ENCODE results near the gene FAM222A. TPM values are rescaled to one million over a fixed set of nuclear protein-coding genes. Genes with fewer than 3 reads are reported as not detected.

Gene FAM222A
- total and polyA plus RNA-seq, 2 of the 4 experiments (the other 2 are of a cell fraction) = under 0.01 to 0.32 TPM

DNA sequence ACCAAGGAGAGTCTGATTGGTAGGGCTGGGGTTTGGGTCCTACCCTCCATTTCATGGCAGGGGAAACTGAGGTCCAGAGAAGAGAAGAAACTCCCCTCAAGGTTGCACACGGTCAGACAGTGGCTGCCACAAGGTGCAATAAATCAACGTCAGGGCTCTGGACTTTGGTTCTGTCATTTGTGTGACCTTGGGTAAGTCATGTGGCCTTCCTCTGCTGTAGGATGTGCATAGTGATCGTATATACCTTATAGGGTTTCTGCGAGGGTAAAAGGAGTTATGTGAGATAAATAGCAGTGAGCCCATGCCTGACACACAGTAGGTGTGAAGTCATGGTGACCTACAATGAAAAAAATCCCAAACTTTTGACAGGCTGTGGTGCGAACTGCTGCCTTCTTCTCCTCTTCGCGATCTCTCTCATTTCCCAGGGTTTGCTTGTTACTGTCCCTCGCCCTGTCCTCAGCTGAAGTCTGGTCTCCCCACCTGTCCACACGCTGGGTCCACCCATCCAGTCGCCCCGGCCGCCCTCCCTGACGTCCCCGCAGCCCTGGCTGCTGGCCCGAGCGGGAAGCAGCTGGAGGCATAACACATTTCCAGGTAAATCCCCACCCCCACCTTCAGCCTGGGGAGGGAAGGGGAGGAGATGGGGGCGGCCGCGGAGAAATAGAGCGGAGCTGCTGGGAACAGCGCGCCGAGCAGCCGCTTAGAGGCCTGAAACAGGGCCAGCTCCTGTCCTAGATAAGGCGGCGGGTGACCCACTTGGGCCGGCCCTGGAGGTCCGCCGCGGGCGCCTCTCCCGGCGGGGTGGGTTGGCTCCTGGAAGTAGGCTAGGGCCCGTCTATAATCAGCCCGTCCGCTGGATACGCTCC, 1.8 kb upstream of the FAM222A start (continued):
- no peak for TF ChIP-seq RAD21 (IDR thresholded peaks at IDR 0.05; ENCODE audit: low read length)

DNA sequence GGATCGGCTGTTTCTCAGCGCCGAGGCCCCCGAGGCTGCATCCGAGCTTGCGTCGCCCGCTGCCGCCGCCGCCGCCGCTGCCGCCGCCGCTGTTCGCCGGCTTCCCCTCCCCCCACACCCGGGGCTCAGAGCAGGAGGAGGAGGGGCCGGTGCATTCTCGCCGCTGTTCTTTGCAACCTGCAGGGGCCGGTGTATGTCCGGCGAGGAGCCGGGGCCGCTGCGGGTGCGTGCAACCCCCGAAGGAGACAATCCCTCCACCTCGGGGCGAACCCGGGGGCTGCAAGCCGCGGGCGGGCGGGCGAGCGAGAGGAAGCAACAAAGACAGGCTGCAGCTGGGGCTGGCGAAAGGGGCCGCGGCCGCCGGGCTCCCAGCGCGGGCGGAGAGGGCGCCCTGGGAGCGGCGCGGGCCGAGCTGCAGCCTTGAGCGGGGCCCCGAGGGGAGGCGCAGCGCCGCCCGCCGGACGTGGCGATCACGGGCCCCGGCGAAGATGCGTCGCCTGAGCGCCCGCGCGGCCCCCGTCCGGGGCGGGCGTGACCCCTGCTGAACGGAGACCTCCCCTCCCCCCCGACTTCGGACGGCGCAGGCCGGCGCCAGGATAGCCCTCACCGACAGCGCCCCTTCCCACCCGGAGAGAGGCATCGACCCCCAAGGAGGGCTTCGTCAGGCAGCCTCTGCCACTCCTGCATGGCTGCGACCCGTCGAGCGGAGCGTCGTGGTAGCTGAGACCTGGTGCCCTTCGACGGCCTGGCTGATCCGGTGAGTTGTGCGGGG, 702 bp downstream of the FAM222A start:
- 0% methylated on average over 14 of the region's 96 CpGs; no CpG with 5 or more reads in 1 of the 2 experiments for WGBS, 2 experiments (ENCODE audit: extremely low coverage in 2 of 2, insufficient read length in 1 of 2)
- CTCF ChIA-PET = interaction anchor here (0.6 to 1.4 kb wide), 2 partner anchors 11 to 26 kb away, joined by 3 to 7 read pairs; no protein-coding TSS in a partner anchor
- dilution Hi-C loops (cut with HindIII; ENCODE audit: low sequenced_read_pairs, unreplicated experiment) (no loop called here), intact Hi-C loops (cut with micrococcal nuclease) (loop anchor here (5.0 kb wide), 1 partner anchor 117 kb away; no protein-coding TSS in a partner anchor), in situ Hi-C loops (cut with MboI; ENCODE audit: low sequenced_read_pairs) (no loop called here)
- peak overlapping the region; percentile 51 for H3K4me3 ChIP-seq (ENCODE audit: insufficient read depth, low read depth, low read length)
- TF ChIP-seq MAZ (IDR thresholded peaks at IDR 0.05; ENCODE audit: borderline replicate concordance, low read depth, low read length) (peak; percentile 15; the same call in 1 of the 2 replicates), RCOR1 (IDR thresholded peaks at IDR 0.05; ENCODE audit: insufficient replicate concordance, low read length) (no peak)
- TF ChIP-seq, protein P1, sequence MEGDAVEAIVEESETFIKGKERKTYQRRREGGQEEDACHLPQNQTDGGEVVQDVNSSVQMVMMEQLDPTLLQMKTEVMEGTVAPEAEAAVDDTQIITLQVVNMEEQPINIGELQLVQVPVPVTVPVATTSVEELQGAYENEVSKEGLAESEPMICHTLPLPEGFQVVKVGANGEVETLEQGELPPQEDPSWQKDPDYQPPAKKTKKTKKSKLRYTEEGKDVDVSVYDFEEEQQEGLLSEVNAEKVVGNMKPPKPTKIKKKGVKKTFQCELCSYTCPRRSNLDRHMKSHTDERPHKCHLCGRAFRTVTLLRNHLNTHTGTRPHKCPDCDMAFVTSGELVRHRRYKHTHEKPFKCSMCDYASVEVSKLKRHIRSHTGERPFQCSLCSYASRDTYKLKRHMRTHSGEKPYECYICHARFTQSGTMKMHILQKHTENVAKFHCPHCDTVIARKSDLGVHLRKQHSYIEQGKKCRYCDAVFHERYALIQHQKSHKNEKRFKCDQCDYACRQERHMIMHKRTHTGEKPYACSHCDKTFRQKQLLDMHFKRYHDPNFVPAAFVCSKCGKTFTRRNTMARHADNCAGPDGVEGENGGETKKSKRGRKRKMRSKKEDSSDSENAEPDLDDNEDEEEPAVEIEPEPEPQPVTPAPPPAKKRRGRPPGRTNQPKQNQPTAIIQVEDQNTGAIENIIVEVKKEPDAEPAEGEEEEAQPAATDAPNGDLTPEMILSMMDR (conservative IDR thresholded peaks at IDR 0.05; ENCODE audit: low read depth, low read length) = peak; percentile 25
- peak overlapping the region; percentile 95 for H2AFZ ChIP-seq (replicated peaks; ENCODE audit: low read length, poor library complexity)
- no peak overlapping the region for H4K5ac ChIP-seq (ENCODE audit: low read depth, low read length)
- H4K8ac ChIP-seq (ENCODE audit: low read depth in 2 of 2, low read length in 2 of 2) = no peak overlapping the region
- H2BK20ac ChIP-seq (ENCODE audit: low read depth, low read length) = no peak overlapping the region
- peaks cover 63% of the 10 kb centered on the region for H3K27me3 ChIP-seq (ENCODE audit: control insufficient read depth, insufficient read depth, low read length)
- H3K36me3 ChIP-seq (ENCODE audit: control insufficient read depth, insufficient read depth, low read length) = no peaks in the 10 kb centered on the region
- POLR2A ChIA-PET (ENCODE audit: unreplicated experiment) = no interaction called here
- H3K4me1 ChIP-seq (ENCODE audit: control insufficient read depth, insufficient read depth, low read length) = peaks cover 2% of the 10 kb centered on the region; the same call in 1 of the 2 replicates
- BruUV-seq (replicated peaks) = no TSS peak
- no peak overlapping the region for H2AK5ac ChIP-seq (ENCODE audit: low read depth, low read length)
- H3K9me3 ChIP-seq (ENCODE audit: control insufficient read depth, insufficient read depth, low read length) = no peaks in the 10 kb centered on the region
- no peak overlapping the region for H3K23ac ChIP-seq (ENCODE audit: low read depth, low read length)
- H2AK9ac ChIP-seq (replicated peaks; ENCODE audit: low read depth, low read length, poor library complexity) = peak overlapping the region; percentile 42
- ATAC-seq (ENCODE audit: low read depth) (peak; percentile 42), DNase-seq (peak; percentile 20)
- H4K91ac ChIP-seq (ENCODE audit: insufficient read depth, low read depth, low read length) = no peak overlapping the region
- H2BK15ac ChIP-seq (ENCODE audit: low read depth, low read length) = no peak overlapping the region
- H3K4ac ChIP-seq (ENCODE audit: low read depth, low read length) = no peak overlapping the region
- H3K9me1 ChIP-seq (ENCODE audit: insufficient read depth, low read length) = no peaks in the 10 kb centered on the region
- no peak overlapping the region for H3K27ac ChIP-seq (ENCODE audit: insufficient read depth, low read length)
- peak overlapping the region; percentile 47 for H3K4me2 ChIP-seq (ENCODE audit: low read depth, low read length)
- no peak overlapping the region for H3K56ac ChIP-seq (ENCODE audit: extremely low read depth, insufficient read depth, low read length)
- H2BK120ac ChIP-seq (ENCODE audit: low read depth, low read length) = no peak overlapping the region
- H4K20me1 ChIP-seq (ENCODE audit: insufficient read depth, low read length) = no peaks in the 10 kb centered on the region; the same call in none of the 2 replicates
- H3K14ac ChIP-seq (replicated peaks; ENCODE audit: low read depth, low read length) = no peak overlapping the region
- no peak overlapping the region for H2BK5ac ChIP-seq (ENCODE audit: low read depth, low read length, poor library complexity, severe bottlenecking)
- H3K9ac ChIP-seq (ENCODE audit: low read depth, low read length) = no peak overlapping the region
- H3K79me1 ChIP-seq (ENCODE audit: low read depth in 1 of 2, low read length in 2 of 2) = no peaks in the 10 kb centered on the region
- H3K18ac ChIP-seq (ENCODE audit: low read depth, low read length) = no peak overlapping the region
